Hematopoietic multipotent progenitor cell treated with erythropoietin and hydrocortisone succinate and interleukin-3 and kit ligand, for 17 days (in vitro differentiated cells): ENCODE results near the gene SLC8A1.

Source experiments
- DNase-seq: peaks from one replicate; pipeline ENCODE4 v3.0.0-alpha.2; 2015; ENCODE audit warnings: low spot score

The SLC8A1 gene

DNA sequence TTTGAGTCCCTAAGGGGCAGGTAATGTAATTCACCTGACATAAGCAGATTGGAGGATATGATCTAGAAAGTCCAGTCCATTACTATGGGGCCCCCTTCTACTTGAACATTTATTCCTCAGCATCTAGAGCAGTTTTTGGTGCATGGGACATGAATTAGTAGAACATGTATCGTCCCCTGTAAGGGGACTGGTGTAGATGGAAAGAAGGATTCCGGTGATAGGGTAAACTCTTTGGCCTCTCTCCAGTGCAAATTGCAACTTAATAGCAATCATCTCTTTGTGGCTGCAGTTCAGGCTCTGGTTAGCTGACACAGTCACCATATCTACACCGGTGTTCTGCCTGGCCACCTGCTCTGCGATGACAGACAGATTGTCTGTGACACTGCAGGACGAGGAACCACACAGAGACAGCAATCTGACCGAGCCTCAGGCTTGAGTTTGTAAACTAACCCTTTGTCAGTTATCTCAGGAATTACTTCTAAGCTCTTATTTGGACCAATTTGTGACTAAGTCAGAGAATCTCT is 6.4 kb upstream of the SLC8A1 start:
- DNase-seq = no peak

DNA sequence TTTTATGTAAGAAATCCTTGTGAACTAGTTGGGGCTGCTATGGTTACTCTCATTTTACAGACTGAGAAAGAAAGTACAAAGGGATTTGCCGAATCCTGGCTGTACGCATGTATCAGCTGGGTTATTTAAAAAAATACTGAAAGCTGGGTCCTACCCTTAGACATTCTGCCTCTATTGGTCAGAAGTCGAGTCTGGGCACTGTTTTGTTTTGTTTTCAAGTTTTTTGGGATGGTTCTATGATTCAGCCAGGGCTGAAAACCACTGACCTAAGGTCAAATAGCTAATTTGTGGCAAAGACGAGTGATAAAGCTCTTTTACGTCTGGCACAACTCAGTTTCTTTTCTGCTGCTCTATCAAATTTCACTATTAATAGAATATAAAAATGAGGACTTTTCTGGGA is 5.9 kb upstream of the SLC8A1 start:
- no peak for DNase-seq

DNA sequence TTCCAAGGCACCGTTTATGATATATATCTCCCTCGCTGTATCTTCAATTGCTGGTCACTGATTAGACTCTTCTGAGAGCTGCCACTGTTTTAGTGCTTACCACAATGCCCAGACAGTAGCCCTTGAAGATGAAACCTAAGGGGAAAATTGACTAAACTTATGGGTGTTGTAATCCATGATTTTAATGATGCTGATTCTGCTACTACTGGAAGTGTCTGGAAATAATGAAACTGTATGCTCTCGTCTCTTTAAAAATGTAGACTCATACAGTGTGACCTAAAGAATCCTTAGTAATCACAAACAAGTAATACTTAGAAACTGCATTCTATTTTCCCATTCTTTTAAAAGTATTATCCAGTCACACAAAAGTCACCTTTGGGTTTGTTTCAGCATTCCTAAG is 5.5 kb upstream of the SLC8A1 start:
- DNase-seq = no peak

DNA sequence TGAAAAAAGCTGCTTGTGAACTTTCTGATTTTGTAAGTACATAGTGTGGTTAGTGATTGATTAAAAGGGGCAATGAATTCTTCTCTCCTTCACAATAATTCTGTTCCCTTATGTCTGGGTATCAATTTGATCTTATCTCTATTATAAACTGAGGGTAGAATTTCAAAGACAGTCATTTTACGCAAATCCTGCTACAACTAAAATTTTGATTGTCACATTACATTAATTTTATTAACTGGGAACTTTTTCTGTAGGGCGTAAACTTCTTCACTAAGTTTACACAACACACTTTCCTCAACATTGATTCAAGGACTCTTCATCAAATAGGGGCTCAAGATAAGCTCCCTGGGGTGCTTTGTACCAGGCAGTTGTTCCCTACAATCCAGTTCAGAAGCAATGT is 5.0 kb upstream of the SLC8A1 start:
- DNase-seq = no peak

- no peak for DNase-seq
These were observed 3.8 kb upstream of the SLC8A1 start for GRCh38 chr2:40455661-40456060.

DNA sequence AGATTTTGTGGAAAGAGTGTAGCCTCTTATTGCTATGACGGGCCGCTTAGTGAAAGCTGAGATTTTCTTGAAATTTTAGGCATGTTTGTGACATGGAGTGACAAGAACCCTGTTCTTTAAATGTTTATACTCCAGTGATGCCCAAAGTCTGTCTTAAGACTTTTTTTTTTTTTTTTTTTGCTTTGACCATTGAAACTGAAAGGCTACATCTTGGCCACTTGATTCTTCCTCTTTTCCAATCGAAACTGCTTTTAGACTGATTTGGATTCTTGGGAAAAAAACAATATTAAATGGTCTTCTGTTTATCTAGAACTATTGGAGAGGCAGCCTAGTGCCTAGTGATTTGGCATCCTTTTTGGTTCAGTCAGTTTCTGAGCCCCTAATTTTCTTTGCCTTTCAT is 2.4 kb upstream of the SLC8A1 start:
- no peak for DNase-seq

DNA sequence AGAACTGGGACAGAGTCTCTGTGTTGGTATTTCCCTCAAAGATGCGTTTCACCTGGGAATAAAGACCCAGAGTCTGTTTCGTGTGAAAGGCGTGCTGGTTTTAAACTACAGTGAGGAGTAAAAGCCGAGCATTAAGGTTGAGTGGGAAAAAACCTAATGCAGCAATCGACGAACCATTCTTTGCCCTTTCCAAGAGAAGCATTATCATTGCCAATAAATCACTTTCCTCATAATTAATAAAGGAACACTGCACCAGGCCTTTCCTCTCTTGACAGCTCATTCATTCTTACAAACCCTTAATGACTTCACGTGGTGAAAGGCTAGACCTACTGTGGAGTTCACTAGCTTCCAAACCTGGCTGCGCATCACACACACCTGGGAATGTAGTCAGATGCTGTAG is 896 bp upstream of the SLC8A1 start:
- DNase-seq = no peak

- DNase-seq = no peak
These were observed 977 bp downstream of the SLC8A1 start for GRCh38 chr2:40450796-40451430.

- no peak for DNase-seq
These were observed 1.7 kb downstream of the SLC8A1 start for GRCh38 chr2:40450066-40450795.

- no peak for DNase-seq
These were observed 3.3 kb downstream of the SLC8A1 start for GRCh38 chr2:40448476-40449079.

DNA sequence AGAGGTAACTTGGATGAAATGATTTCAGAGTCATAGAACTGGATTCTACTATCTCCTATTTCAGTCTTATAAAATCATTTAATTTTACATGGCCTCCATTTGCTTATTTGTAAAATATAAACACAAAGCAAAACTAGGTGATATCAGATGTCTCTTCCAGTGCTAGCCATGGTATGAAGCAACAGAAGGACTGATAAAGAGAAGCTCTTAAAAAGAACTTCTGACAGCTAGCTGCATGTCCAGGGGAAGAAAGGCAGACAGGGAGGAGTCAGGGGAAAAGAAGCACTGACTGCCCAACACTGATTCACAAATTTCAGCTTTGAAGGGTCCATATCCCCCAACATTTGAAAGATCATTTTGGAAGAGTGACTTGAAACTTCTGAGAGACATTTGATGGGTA is 6.4 kb downstream of the SLC8A1 start:
- DNase-seq = no peak

DNA sequence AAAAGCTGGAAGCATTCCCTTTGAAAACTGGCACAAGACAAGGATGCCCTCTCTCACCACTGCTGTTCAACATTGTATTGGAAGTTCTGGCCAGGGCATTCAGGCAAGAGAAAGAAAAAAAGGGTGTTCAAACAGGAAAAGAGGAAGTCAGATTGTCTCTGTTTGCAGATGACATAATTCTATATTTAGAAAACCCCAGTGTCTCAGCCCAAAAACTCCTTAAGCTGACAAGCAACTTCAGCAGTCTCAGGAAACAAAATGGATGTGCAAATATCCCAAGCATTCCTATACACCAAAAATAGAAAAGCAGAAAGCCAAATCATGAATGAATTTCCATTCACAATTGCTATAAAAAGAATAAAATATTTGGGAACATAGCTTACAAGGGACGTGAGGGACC is 11.1 kb downstream of the SLC8A1 start:
- DNase-seq = no peak

DNA sequence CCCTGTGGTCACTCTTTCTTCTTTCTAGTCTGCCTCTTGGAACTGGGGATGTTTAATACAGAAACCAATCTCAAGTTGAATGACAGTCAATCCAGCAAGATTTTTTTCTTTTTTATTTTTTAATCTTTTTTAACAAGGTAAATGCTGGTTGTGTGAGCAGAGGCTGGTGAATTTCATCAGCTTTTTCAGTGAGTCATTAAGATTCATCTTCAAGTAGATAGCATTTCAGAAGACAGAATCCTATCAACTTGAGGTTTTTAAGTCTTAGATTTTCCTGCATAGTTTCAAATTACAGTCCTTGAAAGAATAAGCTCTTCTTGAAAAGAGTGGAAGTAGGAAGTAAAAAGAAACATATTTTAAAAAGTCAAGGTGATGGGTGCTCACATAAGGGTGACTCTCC is 12.4 kb downstream of the SLC8A1 start:
- no peak for DNase-seq

DNA sequence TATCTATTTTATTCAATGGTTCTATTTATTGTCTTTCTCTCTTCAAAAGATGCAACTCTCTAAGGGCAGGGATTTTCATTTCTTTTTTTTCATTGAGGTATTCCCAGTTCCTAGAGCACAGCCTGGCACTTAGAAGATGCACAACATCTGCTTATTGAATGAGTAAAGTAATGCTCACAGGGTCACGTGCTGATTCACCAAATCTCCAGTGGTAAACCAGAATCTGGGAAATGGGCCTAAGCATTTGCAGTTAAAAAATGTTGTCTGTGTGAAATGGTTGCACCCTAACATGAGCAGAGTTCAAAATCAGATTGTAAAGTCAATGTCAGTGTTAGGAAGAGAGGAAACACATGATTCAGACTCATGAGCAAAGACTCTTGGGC is 15.8 kb downstream of the SLC8A1 start:
- DNase-seq = no peak

- DNase-seq = no peak
These were observed 16.3 kb downstream of the SLC8A1 start for GRCh38 chr2:40435426-40436092.

- no peak for DNase-seq
These were observed 17.1 kb downstream of the SLC8A1 start for GRCh38 chr2:40434731-40435271.

- DNase-seq = no peak
These were observed 18.2 kb downstream of the SLC8A1 start for GRCh38 chr2:40433736-40434135.

GRCh38 chr2:40432921-40433483 is 18.9 kb downstream of the SLC8A1 start:
- DNase-seq = no peak

DNA sequence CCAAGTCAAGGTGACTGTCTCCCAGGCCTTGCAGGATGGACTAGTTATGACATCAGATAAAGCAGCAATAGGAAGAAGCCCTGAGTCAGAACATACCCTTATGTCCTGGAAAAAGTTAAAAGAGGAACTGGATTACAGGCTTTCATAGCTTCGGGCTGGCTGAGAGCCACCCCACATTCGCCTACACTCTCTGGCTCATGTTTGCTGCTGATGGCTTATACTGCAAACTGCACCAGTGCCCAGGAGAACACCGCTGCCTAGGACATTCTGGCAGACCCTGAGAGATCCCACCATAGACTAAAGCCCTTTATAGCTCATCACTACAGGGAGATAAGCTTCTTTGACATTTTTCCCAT is 20.3 kb downstream of the SLC8A1 start:
- DNase-seq = no peak

GRCh38 chr2:40430776-40431599 is 20.9 kb downstream of the SLC8A1 start:
- DNase-seq = no peak

- no peak for DNase-seq
These were observed 23.5 kb downstream of the SLC8A1 start for GRCh38 chr2:40428439-40428838.
